GM18951 (cell line): ENCODE results near the gene ATP10A.
"Not testable (repeated sequence)": the region's sequence is repeated elsewhere in the genome, so short reads cannot be mapped to it uniquely, and the experiment has no call there.

Experiments used
- POLR2A ChIP-seq: IDR thresholded peaks from 4 replicates; pipeline ENCODE4 v1.6.1; 2011; ENCODE audit warnings: mild to moderate bottlenecking; ENCODE audit not compliant: insufficient read length, insufficient read depth; ENCODE audit errors: extremely low read depth
- in situ Hi-C: fragments of 300-500 bp; cut with MboI; formaldehyde crosslinking; loops from one replicate; pipeline ENCODE4 v1.12.0; 2022; ENCODE audit warnings: low sequenced_read_pairs, mixed read lengths, inconsistent platforms; ENCODE audit not compliant: unreplicated experiment

Gene ATP10A

DNA sequence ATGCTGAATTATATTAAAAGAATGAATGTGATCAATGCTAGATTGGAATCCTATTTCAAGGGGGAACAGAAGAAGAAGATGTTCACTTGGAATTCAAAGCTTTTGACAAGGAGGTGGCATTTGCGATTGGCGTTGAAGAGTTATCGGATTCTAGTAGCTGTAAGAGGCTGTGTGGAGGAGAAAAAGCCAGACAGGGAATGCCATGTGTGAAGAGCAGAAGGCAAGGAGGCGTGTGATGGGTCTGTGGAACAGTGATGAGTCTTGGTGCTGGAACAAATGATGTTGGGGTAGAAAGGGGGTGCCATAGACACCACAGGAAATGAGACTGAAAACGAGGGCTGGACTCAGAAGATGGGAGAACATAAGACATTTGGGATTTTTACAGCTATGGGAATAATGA is 30.5 kb upstream of the ATP10A start:
- no peak for TF ChIP-seq POLR2A
- in situ Hi-C loops = no loop called here

GRCh38 chr15:25892126-25892525 is 29.0 kb upstream of the ATP10A start:
- in situ Hi-C loops = no loop called here
- TF ChIP-seq POLR2A = no peak

- no peak for TF ChIP-seq POLR2A
- in situ Hi-C loops = no loop called here
Measured at GRCh38 chr15:25891081-25891480, 28.0 kb upstream of the ATP10A start.

DNA sequence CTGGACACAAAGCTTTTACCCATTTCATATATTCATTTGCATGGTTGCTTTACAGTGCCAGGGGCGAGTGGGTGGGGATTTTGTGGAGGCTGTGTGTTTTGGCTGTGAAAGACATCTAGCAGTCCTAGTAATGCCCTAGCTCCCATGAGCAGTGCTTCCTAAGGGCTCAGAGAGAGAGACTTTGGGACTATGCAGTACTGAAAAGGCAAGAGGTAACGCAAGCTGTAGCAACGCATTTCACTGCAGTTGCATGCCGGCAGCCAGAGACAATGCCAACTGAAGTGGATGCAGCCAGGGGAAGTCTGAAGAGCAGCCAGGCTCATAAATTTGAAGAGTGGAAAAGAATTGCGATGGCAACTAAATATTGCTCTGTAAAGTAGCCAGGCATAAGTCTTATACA is 27.4 kb upstream of the ATP10A start:
- in situ Hi-C loops = no loop called here
- no peak for TF ChIP-seq POLR2A

- TF ChIP-seq POLR2A = no peak
- in situ Hi-C loops = no loop called here
Measured at GRCh38 chr15:25887870-25888269, 24.7 kb upstream of the ATP10A start.

DNA sequence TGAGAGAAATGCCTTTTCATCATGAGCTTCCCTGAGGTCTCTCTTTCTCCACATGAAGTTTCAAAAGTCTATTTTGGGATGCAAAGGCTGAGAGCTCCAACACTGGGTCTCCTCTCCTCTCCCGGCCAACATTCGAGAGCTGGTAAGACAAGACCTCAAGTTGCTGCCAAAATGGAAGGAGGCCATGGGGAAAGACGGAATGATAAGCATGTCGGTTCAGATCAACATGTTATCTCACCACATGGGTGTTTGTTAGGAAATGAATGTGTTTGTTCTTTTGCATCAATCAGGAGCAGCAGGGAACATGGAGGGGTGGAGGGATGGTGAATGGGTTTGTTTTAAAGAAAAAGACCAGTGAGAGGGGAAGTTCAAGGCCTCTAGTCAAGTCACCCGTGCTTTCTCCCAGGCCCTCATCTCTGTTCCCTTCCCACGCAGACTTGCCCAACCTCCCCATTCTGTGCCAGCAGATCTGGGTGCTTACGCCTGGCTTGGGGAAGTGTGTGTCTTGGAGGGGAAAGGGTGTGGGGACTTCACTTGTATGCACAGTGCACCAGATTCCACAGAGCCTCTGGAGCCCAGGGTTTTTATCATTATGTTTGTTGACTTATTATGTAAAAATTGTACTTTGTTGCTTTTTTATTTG is 23.5 kb upstream of the ATP10A start:
- in situ Hi-C loops = no loop called here

GRCh38 chr15:25884370-25884769 is 21.2 kb upstream of the ATP10A start:
- no peak for TF ChIP-seq POLR2A
- in situ Hi-C loops = no loop called here

More for the DNA sequence above, 23.5 kb upstream of the ATP10A start:
- no peak for TF ChIP-seq POLR2A

DNA sequence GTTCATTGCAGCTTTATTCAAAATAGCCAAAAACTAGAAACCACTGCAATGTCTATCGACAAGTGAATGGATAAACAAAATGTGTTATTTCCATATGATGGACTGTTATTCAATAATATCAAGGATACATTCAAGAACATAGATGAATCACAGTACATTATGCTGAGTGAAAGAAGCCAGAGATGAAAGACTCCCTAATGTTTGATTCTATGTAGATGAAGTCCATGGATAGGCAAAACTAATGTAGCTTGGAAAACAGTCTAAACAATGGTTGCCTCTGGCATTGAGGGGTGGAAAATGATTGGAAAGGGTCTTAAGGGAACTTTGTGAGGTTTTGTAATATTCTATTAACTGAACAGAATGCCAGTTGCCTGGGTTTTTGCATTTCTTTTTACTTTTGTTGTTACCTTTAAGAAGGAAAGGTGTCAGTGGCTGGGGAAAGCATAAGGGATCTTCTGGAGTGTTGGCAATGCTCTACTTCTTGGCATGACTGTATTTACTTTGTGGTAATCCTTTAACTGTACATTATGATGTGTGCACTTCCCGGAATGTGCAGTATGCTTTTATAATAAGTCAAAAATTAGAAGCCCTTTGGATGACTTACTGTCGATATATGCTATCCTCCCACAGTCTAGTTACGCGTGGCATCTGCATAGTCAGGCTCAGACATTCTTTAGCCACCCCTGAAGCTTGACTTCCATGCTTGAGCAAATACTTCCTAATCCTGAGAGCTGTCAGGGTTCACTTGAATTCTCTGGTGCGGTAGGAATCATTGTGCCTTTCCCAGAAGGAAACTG is 20.5 kb upstream of the ATP10A start:
- in situ Hi-C loops = no loop called here
- TF ChIP-seq POLR2A = no peak

DNA sequence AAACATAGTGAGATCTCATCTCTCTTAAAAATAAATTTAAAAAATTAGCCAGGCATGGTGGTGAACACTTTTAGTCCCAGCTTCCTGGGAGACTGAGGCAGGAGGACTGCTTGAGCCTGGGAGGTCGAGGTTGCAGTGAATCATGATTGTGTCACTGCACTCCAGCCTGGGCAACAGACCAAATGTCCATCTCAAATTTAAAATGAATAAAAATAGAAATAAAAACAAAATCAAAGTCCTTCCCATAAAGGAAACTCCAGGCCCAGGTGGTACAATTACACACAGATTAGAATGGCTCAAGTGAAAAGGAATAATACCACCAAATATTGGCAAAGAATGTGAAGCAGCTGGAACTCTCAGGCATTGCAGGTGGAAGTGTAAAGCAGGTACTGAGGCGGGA is 19.3 kb upstream of the ATP10A start:
- in situ Hi-C loops = no loop called here
- TF ChIP-seq POLR2A = no peak

DNA sequence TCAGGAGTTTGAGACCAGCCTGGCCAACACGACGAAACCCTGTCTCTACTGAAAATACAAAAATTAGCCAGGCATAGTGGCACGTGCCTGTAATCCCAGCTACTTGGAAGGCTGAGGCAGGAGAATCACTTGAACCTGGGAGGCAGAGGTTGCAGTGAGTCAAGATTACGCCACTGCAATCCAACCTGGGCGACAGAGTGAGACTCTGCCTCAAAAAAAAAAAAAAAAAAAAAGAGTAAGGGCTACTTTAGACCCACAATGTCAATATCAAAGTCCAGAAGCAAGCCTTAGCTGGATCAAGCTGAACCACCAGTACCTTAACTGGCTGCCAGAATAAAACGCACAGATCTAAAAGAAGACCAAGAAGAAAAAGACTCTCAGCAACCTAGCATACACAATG is 17.8 kb upstream of the ATP10A start:
- in situ Hi-C loops = not testable (repeated sequence)

- TF ChIP-seq POLR2A = no peak
- in situ Hi-C loops = no loop called here
Measured at GRCh38 chr15:25880411-25880810, 17.3 kb upstream of the ATP10A start.

- TF ChIP-seq POLR2A = no peak
- in situ Hi-C loops = no loop called here
Measured at GRCh38 chr15:25879438-25879837, 16.3 kb upstream of the ATP10A start.

GRCh38 chr15:25877681-25878080 is 14.6 kb upstream of the ATP10A start:
- TF ChIP-seq POLR2A = no peak
- in situ Hi-C loops = no loop called here

GRCh38 chr15:25876231-25877140 is 13.4 kb upstream of the ATP10A start:
- TF ChIP-seq POLR2A = no peak
- in situ Hi-C loops = no loop called here

GRCh38 chr15:25875566-25875965 is 12.4 kb upstream of the ATP10A start:
- in situ Hi-C loops = no loop called here
- TF ChIP-seq POLR2A = no peak
